ENCODE measurements around the gene FANCE. TPM values are rescaled to one million over a fixed set of nuclear protein-coding genes. Genes with fewer than 3 reads are reported as not detected.

Gene FANCE
- total and polyA plus RNA-seq, 8 donors: 1.7 to 4.0 (median 2.6) TPM

- Histone ChIP-seq H3K27ac (peak overlapping the region in 1 of 4 donors; percentile 57), H3K27me3 (no peaks in the 10 kb centered on the region), H3K4me1 (peaks cover 0 to 8% (median 0%) of the 10 kb centered on the region in 3 donors), H3K36me3 (no peaks in the 10 kb centered on the region), H3K9me3 (no peaks in the 10 kb centered on the region), H3K4me3 (peak overlapping the region in 2 of 4 donors; percentile 15 to 16)
- WGBS, 2 donors: 45 to 46% methylated on average over 60 to 61 of the region's 61 CpGs
- peak; percentile 70 to 83 (median 77) for ATAC-seq
- DNase-seq: peak; percentile 66 to 83 (median 78)
- FAIRE-seq: no peak
- intact Hi-C loops (cut with DNase I): no loop called here
- no peak for TF ChIP-seq CTCF (IDR thresholded peaks at IDR 0.05)
Observed at GRCh38 chr6:35486005-35486925, 34.1 kb downstream of the FANCE start.

- Histone ChIP-seq H3K27me3 (no peaks in the 10 kb centered on the region), H3K27ac (peak overlapping the region in 2 of 4 donors; percentile 23 to 30), H3K36me3 (no peaks in the 10 kb centered on the region), H3K9me3 (no peaks in the 10 kb centered on the region), H3K4me3 (no peak overlapping the region), H3K4me1 (peaks cover 0 to 12% (median 0%) of the 10 kb centered on the region in 3 donors)
- intact Hi-C loops (cut with DNase I): no loop called here
- ATAC-seq (peak in 3 of 4 donors; percentile 3 to 20 (median 3)), DNase-seq (no peak), FAIRE-seq (no peak)
- WGBS, 2 donors: 61 to 62% methylated on average over 9 of the region's 9 CpGs
- no peak for TF ChIP-seq CTCF (IDR thresholded peaks at IDR 0.05)
Observed at GRCh38 chr6:35487658-35488516, 35.7 kb downstream of the FANCE start.

GRCh38 chr6:35488517-35488862 lies 36.4 kb downstream of the FANCE start:
- peaks cover 0 to 12% (median 0%) of the 10 kb centered on the region in 3 donors for H3K4me1 ChIP-seq
- H3K9me3 ChIP-seq: no peaks in the 10 kb centered on the region
- 84 to 85% methylated on average over 9 of the region's 9 CpGs for WGBS, 2 donors
- no peaks in the 10 kb centered on the region for H3K27me3 ChIP-seq
- ATAC-seq (no peak), FAIRE-seq (no peak), DNase-seq (no peak)
- H3K4me3 ChIP-seq: no peak overlapping the region
- intact Hi-C loops (cut with DNase I): no loop called here
- H3K27ac ChIP-seq: peak overlapping the region in 2 of 4 donors; percentile 23 to 30
- H3K36me3 ChIP-seq: no peaks in the 10 kb centered on the region
- no peak for TF ChIP-seq CTCF (IDR thresholded peaks at IDR 0.05)

GRCh38 chr6:35489066-35489465 lies 36.9 kb downstream of the FANCE start:
- no peak overlapping the region for H3K27ac ChIP-seq
- H3K36me3 ChIP-seq: no peaks in the 10 kb centered on the region
- no peaks in the 10 kb centered on the region for H3K27me3 ChIP-seq
- no peaks in the 10 kb centered on the region for H3K9me3 ChIP-seq
- peaks cover 0 to 12% (median 0%) of the 10 kb centered on the region in 3 donors for H3K4me1 ChIP-seq
- no peak for ATAC-seq
- TF ChIP-seq CTCF (IDR thresholded peaks at IDR 0.05): no peak
- WGBS, 2 donors: 86 to 95% methylated on average over 1 of the region's 1 CpG
- intact Hi-C loops (cut with DNase I): no loop called here
- no peak for DNase-seq
- H3K4me3 ChIP-seq: no peak overlapping the region
- no peak for FAIRE-seq
